ENCODE results near the gene AMBRA1. TPM values are rescaled to one million over a fixed set of nuclear protein-coding genes. Genes with fewer than 3 reads are reported as not detected.

AMBRA1 gene
- total RNA-seq, 1 donor from 2014 or later: 27.8 TPM

DNA sequence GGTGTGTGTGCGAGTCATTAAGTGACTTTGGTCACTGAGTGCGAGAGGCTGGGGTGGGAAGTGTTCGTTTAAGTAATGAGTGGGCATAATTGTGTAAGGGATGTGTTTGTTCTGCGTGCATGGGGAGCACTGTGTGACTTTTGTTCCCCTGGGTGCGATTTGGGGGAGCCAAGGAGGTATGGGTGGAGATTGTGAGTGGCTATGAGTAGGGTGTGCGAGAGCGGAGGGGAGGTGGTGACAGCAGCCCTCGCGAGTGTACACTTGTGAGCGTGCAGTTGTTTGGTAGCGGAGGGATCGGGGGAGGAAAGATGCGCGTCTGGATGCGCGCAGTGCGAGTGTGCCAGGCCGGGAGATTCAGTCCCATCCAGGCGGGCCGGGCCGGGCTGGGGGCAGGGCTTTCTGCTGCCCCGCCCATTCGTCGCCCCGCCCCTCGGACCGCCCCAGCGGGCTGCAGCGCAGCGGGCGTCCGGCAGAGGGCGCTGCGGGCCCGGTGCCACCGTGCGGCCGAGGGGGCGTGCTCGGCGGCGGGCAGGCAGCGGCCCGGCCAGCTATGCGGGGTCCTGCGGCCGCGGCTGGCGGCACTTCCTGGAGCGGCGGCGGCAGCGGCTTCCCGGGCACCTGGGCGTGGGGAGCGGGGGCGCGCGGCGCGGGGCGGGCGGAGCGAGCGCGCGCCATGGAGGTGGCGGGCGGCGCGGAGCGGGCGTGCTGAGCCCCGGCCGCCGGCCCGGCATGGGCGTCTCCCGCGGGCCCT, 246.8 kb downstream of the AMBRA1 start, which contains the start of gene DGKZ:
DGKZ (plus strand) TSS at position 578 of the 751 bp plus-strand sequence. CDS start 197 bp downstream, outside the sequence.
- DNase-seq: peak; percentile 91

Small RNAs within 50 kb of the gene (small RNA-seq; reads per million reads assigned to genes)
- gene MIR3160-1 (ENCODE audit: low replicate concordance) (not detected), gene MIR4688 (ENCODE audit: low replicate concordance) (0.05 reads per million)

Other genes starting within 250 kb of the AMBRA1 start
- gene DGKZ, start 246.6 kb downstream of the AMBRA1 start, total RNA-seq: 52.3 TPM
- 81.8 TPM for gene MDK, start 212.4 kb downstream of the AMBRA1 start, total RNA-seq
- not detected for gene CHRM4, start 202.2 kb downstream of the AMBRA1 start, total RNA-seq
- 1.0 TPM for gene HARBI1, start 23.2 kb upstream of the AMBRA1 start, total RNA-seq
- 56.8 TPM for gene ATG13, start 23.5 kb upstream of the AMBRA1 start, total RNA-seq
- 23.4 TPM for gene ARHGAP1, start 106.6 kb upstream of the AMBRA1 start, total RNA-seq
- 8.2 TPM for gene ZNF408, start 107.0 kb upstream of the AMBRA1 start, total RNA-seq
- gene F2, start 125.2 kb upstream of the AMBRA1 start, total RNA-seq: not detected

All from tongue (tissue), 3 donors.